HG02642 (cell line): ENCODE measurements around the gene ITIH5.
"Not testable (repeated sequence)": the region's sequence is repeated elsewhere in the genome, so short reads cannot be mapped to it uniquely, and the experiment has no call there.

Source experiments
- ATAC-seq: cut with Tn5 transposase; IDR thresholded peaks from one replicate; pipeline ENCODE4 v1.9.1; 2021; ENCODE audit warnings: mild to moderate bottlenecking; ENCODE audit not compliant: unreplicated experiment, poor library complexity

Gene ITIH5

DNA sequence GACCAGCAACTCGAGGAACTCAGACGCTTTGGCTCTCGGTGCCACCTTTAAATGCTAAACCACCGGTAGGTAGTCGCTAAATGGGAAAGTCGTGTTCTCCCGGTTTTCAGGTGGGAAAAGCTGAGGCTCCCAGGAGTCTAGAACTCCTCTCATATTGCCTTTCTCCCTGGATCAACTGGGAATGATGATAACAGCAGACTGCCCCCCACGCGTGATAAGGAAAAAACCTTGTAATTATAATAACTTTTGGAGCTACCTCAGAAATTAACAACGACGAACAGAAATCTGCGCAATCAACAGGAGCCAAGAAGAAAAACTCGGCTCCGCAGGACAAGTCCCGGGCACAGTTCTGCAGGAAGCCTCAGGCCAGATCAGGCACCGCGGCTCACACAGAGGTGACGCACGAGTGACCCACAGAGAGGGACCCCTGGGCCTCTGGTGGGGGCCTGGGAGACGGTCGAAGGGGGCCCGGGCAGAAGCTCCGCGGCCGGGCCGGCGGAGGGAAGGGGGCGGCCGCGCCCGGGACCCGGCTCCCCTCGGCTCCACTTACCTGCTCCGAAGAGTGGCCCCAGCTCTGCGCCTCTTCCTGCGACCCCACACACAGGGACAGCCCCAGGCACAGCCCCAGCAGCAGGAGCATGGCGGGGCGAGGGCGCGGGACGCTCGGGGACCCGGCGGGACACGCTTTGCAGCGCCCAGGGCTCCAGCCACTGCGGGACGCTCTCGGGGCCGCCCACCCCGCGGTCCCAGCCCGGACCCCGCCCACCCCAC is at the start of gene ITIH5:
ITIH5 (minus strand) TSS at position 714 of the 771 bp plus-strand sequence; CDS start at position 640, 74 bp downstream.
- ATAC-seq, result no peak

DNA sequence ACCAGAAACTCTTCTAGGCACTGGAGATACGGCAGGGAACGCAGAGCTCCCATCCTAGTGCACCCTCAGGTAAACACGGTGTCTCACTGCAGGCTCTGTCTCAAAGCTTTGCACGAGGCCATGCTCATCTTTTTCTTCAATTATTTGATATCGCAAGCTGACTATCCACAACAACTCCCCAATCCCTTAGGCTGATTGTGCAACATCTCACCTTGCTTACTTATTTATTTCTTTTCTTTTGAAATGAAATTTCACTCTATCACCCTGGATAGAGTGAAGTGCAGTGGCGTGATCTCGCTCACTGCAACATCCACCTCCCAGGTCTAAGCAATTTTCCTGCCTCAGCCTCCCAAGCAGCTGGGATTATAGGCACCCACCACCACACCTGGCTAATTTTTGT is 48.7 kb upstream of the ITIH5 start:
- no peak for ATAC-seq

DNA sequence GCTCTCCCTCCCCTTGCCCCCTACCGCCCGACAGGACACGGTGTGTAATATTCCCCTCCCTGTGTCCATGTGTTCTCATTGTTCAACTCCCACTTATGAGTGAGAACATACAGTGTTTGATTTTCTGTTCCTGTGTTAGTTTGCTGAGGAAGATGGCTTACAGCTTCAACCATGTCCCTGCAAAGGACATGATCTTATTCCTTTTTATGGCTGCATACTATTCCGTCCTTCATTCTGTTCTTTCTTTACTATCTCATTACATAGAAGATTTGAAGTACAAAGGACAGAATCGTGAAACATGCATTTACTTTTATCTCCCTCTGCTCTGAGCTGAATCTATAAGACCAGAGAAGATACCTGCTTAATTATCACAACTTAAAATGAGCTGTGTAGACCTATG is 44.3 kb upstream of the ITIH5 start:
- not testable (repeated sequence) for ATAC-seq

DNA sequence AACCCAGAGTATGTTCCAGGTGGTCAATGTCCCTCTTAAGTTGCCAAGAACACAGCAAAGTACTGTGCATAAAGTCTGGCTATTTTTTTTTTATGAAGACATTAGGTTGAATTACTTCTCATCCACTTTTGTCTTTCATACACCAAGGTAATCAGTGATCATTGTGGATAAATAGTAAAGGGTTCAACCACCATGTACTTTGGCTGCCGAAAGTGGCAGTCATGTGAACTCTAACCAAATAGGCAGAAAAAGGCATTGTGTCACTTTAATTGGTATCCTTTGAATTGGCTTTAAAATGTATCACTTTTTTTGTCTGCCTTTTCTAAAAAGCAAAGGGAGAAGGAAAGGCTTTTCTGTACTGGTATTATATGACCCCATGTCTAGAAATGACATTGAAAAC is 43.7 kb upstream of the ITIH5 start:
- ATAC-seq, result no peak

DNA sequence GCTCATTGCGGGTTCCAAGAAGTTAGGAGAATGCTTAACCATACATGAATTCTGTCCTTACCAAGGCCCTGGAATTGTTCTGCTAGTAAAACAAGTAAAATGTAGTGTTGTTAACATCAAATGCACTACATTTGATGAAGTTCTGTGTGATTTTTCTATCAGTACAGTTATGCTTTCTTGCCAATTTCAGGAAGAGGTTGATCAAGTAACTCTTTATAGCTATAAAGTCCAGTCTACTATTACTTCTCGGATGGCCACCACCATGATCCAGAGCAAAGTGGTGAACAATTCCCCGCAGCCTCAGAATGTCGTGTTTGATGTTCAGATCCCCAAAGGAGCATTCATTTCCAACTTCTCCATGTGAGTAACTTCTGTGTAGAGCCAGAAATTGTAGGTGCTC is 42.1 kb upstream of the ITIH5 start:
- ATAC-seq, result no peak

DNA sequence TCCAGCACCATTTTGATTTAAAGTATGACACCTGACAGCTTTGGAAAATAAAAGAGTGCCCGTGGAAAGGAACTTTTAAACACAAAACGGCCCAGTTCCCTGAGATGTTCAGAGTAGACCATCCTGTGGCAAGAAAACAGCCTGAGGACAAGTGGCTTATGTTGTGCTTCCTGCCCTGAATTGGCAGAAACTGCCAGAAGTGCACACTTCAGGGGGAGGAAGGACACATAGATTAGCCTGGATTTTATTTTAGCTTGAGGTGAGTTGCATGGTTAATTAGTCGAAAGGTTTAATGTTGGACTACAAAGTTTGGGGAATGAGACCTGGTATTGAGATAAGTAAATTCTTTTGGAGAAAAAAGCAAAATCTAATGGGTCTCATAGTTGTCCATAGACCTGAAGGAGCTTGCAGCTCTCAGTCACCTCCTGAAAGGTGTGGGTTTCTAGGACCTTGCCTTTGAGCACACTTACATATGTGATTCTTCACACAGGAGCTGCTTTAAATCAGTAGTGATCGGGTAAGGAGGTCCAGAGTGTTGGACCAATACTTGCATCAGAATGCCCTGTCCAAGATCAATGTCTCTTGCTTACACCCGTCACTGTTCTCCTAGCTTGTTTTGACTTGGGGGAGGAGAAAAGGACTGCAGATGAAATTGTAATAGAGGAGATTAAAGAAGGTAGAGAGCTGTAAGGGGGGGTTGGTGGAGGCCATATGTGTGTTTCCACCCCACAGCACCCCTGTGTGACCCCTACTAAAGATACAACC is 41.3 kb upstream of the ITIH5 start:
- no peak for ATAC-seq

DNA sequence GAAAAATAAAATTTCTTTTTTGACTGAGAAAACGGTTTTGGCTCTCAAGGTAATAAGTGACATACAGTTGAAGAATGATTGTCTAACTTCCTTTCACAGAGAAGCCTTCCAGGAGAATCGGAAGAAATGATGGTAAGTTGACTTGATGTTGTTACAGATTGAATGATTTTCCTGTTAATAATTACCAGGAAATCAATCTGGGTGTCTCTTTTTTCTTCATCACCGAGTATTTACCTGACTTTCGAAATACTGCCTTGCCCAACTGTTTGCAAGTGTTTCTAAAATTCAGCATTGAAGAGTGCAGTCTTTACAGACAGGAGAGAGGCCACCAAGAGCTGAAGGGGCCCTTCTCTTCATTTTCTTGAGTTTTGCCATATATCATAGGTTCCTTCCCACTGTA is 40.3 kb upstream of the ITIH5 start:
- ATAC-seq, result no peak

DNA sequence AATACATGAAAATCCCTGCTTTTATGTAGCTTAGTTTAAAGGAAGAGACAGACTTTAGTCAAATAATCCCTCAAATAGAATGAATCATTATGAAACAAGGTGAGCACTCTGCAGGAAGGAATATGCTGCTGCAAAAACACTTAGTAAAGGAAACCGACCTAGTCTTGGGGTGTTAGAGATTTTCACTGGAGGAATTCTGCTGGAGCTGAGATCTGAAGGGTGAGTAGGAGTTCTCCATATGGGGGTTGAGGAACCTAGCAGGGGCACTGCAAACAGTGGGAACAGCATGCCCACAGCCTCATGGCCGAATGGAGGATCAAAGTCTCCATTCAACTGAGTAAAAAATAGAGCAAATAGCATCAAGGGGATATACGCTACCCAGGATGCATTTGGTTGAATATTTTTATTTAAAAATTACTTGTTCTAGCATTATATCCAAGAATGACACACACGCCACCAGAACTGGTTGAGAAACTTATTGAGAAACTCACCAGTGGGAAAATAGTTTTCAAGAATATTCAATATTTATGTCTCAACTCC is 39.8 kb upstream of the ITIH5 start:
- no peak for ATAC-seq

DNA sequence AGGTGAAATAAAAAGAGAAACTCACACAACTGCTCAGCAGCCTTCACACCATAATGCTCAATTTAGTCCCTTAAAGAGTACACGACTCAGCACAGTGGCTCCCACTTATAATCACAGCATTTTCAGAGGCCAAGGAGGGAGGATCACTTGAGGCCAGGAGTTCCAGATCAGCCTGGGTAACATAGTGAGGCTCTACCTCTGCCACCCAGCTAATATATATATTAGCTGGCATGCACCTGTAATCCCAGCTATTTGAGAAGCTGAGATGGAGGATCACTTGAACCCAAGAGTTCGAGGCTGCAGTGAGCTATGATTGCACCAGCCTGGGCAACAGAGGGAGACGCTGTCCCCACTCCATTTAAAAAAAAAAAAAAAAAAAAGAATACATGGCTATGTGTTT is 38.6 kb upstream of the ITIH5 start:
- no peak for ATAC-seq

DNA sequence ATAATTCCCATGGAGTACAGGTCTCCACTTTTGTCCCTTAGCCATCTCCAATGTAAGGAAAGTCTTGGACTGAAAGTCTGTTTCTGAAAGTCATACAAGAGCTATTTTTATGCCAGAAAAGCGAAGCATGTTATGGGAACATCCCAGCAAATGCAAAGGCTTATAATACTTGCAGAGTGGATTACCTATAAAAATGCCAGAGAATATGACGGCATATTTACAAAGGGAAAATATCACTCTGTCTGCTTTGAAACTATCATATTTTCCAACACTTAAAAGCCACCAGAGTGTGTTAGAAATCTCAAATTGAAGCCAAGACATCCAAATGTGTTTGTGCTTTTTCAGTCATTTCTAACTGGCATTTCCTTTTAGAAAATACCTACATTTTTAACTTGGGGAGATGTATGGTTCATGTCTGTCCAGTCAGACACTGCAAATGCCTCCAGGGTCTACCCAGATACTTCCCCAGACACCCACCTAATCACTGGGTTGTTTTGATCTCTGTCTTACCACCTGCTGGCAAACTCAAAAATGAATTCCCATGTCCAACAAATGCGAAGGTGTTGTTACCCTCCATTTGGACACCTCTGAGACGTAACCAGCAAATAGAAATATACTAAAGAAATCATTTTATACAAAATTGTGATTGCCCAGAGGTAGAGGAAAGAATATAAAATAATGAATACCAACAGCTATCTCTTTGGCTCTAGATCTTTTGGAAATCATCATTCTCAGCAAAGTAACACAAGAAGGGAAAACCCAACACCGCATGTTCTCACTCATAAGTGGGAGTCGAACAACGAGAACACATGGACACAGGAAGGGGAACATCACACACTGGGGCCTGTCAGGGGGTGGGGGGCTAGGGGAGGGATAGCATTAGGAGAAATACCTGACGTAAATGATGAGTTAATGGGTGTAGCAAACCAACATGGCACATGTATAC is 37.6 kb upstream of the ITIH5 start:
- no peak for ATAC-seq

DNA sequence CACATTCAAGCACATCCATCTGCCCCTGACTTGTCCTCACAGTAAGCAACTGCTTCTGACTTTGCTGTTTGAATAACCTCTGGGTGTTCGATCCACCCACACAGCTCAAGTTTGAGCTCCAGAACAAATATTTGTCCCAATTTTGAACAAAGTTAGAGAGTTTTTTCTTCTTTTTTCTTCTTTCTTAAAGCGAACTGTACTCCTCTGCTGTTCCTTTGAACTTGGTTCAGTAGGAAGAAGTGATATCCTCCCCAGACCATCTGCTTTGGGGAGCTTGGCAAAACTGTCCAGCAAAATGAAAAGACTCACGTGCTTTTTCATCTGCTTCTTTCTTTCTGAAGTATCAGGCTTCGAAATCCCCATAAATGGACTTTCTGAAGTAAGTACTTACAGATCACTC is 36.4 kb upstream of the ITIH5 start, which contains the start of gene ITIH2:
ITIH2 (plus strand) TSS at position 177 of the 400 bp plus-strand sequence; CDS start at position 296, 119 bp downstream.
- ATAC-seq, result no peak

DNA sequence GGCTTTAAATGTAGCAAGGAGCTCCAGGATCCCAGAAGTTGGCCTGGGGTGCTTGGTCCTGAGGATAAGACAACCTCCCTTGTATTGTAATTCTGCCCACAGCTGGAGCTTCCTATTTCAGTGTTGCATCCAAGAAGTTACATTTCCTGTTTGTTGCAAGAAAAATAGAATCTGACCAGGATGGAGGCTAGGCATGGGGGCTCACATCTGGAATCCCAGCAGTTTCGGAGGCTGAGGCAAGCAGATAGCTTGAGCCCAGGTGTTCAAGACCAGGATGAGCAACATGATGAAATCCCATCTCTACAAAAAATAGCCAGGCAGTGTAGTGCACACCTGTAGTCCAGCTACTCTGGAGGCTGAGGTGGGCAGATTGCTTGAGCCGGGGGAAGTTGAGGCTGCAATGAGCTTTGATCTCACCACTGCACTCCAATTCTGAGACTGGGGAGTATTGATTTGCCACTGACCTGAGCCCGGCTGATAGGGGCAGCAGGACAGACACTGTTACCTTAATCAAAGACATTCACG is 35.6 kb upstream of the ITIH5 start:
- no peak for ATAC-seq

DNA sequence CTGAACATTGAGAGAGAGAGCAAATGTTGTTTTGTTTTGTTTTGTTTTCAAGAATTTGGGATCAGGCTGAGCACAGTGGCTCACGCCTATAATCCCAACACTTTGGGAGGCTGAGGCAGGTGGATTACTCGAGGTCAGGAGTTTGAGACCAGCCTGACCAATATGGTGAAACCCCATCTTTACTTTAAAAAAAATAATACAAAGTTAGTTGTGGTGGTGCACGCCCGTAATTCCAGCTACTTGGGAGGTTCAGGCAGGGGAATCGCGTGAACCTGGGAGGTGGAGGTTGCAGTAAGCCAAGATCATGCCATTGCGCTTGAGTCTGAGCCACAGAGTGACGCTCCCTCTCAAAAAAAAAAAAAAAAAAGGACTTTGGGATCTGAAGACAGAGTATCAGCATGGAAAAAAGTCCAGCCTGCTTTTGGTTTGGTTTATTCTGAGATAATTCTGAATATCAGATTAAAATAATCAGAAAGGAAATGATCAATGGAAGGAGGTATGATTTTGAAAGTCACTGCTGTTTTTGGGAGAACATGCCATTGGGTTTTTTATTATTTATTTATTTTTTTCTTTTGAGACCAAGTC is 34.5 kb upstream of the ITIH5 start:
- ATAC-seq, result no peak

DNA sequence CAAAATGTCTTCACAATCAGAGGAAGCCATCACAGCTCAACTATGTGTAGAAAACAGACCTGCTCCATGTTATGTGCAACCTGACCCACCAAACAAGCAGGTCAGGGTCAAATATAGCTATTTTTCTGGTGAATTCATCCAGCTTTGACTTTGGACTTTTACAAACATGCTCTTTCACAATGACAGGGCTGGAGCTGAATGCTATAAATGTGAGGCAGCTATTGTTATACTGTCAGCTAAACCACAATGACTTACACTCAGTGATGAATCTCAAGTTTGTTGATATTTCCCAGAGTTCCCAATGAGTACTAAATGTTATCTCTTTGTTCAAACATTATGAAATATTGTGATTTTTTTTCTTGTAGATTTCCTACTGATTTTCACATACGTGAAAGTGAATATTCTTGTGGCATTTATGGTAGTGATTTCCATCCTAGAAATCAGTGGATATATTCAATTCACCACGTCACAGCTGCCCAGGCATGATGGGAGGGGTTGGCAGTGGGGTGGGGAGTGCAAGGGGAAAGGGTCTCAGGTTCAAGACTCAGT is 33.9 kb upstream of the ITIH5 start:
- ATAC-seq, result no peak

DNA sequence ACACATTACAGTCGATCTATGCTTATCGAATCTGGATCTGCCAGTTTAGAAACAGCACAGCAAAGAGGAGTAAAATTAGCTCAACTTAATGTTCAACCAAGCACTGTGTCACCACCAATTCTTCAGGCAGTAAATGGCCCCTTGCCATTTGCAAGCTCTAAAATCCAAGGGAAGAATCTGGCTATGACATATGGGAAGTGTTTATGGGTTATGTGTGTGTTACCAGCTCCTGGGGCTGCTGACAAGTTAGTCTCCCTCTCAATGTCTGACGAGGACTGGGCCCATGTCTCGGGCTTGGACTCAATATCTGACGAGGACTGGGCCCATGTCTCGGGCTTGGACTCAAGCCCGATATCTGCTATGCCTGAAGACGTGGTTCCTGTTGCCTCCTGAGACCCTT is 30.7 kb upstream of the ITIH5 start:
- ATAC-seq, result no peak

DNA sequence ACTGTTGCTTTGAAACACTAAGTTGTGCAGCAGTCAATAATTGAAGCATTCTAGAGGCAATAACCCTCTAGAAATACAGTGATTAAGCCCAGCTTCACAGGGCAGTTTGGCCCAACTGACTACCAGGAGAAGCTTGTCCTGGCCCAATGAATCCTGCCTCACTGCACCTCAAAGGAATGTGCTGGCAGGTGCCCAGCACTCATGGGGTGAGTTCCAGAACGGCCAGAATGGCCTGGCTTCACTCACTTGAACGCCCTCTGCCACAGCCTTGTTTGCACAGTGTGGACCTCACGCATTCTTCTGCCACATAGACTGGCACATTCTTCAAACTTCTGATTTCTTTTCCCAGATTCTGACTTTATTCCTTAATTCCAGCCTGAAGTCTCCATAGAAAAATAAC is 29.8 kb upstream of the ITIH5 start:
- no peak for ATAC-seq

DNA sequence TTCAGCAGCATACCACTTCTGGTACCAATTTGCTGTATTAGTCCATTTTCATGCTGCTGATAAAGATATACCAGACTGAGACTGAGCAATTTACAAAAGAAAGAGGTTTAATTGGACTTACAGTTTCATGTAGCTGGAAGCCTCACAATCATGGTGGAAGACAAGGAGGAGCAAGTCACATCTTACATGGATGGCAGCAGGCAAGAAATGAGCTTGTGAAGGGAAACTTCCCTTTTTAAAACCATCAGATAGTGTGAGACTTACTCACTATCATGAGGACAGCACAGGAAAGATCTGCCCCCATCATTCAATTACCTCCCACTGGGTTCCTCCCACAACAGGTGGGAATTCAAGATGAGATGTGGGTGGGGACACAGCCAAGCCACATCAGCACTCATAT is 26.4 kb upstream of the ITIH5 start:
- not testable (repeated sequence) for ATAC-seq

DNA sequence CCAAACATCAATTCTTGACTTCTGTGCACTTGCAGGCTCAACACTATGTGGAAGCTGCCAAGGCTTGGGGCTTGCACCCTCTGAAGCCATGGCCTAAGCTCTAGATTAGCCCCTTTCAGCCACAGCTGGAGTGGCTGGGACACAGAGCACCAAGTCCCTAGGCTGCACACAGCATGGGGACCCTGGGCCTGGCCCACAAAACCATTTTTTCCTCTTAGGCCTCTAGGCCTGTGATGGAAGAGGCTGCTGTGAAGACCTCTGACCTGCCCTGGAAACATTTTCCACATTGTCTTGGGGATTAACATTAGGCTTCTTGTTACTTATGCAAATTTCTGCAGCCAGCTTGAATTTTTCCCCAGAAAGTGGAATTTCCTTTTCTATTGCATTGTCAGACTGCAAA is 25.6 kb upstream of the ITIH5 start:
- not testable (repeated sequence) for ATAC-seq

DNA sequence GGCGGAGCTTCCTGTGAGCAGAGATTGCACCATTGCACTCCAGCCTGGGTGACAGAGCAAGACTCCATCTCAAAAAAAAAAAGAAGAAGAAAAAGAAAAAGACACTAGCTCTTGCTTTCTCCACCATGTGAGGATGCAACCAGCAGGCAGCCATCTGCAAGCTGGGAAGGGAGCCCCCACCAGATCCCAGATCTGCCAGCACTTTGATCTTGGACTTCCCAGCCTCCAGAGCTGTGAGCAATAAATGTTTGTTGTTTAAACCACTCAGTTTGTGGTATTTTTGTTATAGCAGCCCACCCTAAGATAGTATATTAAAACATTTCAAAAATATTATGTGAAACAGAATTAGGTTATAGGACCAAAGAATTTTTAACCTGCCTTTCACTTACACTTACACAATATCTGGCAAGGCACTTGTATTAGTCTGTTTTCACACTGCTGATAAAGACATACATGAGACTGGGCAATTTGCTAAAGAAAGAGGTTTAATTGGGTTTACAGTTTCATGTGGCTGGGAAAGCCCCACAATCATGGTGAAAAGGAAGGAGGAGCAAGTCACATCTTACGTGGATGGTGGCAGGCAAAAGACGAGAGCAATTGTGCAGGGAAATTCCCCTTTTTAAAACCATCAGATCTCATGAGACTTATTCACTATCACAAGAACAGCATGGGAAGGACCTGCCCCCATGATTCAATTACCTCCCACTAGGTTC is 24.3 kb upstream of the ITIH5 start:
- ATAC-seq, result not testable (repeated sequence)
